Uterus (tissue), 4 donors: ENCODE results near the gene TCEAL8. TPM values are rescaled to one million over a fixed set of nuclear protein-coding genes. Genes with fewer than 3 reads are reported as not detected.

Experiments
- DNase-seq, 2 donors: peaks; one replicate each; pipeline ENCODE4 v3.0.0-alpha.2; 2019 to 2020
- H3K27ac ChIP-seq, 2 donors: fragments of 200-600 bp; sonication (generic); 1 replicate in 1 of 2; 2 replicates in 1 of 2; pipeline ENCODE4 v1.5.1; 2016 to 2018
- H3K27me3 ChIP-seq, 2 donors: fragments of 200-600 bp; sonication (generic); one replicate each; pipeline ENCODE4 v1.5.1; 2018 to 2019; ENCODE audit warnings: control low read depth in 1 of 2
- H3K36me3 ChIP-seq, 2 donors: fragments of 200-600 bp; sonication (generic); one replicate each; pipeline ENCODE4 v1.5.1; 2019; ENCODE audit warnings: control low read depth in 1 of 2
- H3K4me1 ChIP-seq, 2 donors: fragments of 200-600 bp; sonication (generic); one replicate each; pipeline ENCODE4 v1.5.1; 2018 to 2019; ENCODE audit warnings: control low read depth in 1 of 2
- H3K4me3 ChIP-seq, 2 donors: fragments of 200-600 bp; sonication (generic); 1 replicate in 1 of 2; 2 replicates in 1 of 2; pipeline ENCODE4 v1.5.1; 2018 to 2019; ENCODE audit warnings: mild to moderate bottlenecking in 1 of 2
- H3K9me3 ChIP-seq, 2 donors: fragments of 200-600 bp; sonication (generic); one replicate each; pipeline ENCODE4 v1.5.1; 2019; ENCODE audit warnings: control low read depth in 1 of 2
- POLR2A ChIP-seq, 2 donors: fragments of 450-650 bp; IDR thresholded peaks; one replicate each; pipeline ENCODE4 v1.6.1; 2016; ENCODE audit warnings: antibody characterized with exemption in 2 of 2, mild to moderate bottlenecking in 1 of 2, moderate library complexity in 1 of 2
- intact Hi-C: fragments of 100-400 bp; cut with DNase I; formaldehyde crosslinking; loops from one replicate; pipeline ENCODE4 v1.15.1; 2023; ENCODE audit warnings: low total_unique reads
- total RNA-seq, 4 donors: library from RNA; depleted of rRNA in 3 of 4; stranded (reverse); fragments of >200 nt in 3 of 4; gene quantifications; one replicate each; pipeline versions ENCODE4 v1.1.0 to v1.2.4, GENCODE V29; 2014 to 2023
- TF ChIP-seq, protein P1 (sequence below), 4 experiments: fragments of 200-600 bp in 2 of 4; fragments of 450-650 bp in 2 of 4; sonication (generic) in 2 of 4; IDR thresholded peaks; one replicate each; pipeline ENCODE4 v1.5.1; 2016 to 2019; ENCODE audit warnings: antibody characterized with exemption in 4 of 4, mild to moderate bottlenecking in 2 of 4, moderate library complexity in 1 of 4
- donor health status: DM: yes; HTN: yes; CAD: no.

Gene TCEAL8, protein sequence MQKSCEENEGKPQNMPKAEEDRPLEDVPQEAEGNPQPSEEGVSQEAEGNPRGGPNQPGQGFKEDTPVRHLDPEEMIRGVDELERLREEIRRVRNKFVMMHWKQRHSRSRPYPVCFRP
- total RNA-seq: 100 to 1,000 TPM in 3 of 4 donors, 10 to 100 TPM in 1; 56.1 to 181 (median 128) TPM

- Histone ChIP-seq H3K36me3 (no peaks in the 10 kb centered on the region), H3K4me1 (no peaks in the 10 kb centered on the region), H3K27ac (peak within 1 kb of the TSS; percentile 88), H3K27me3 (no peaks in the 10 kb centered on the region), H3K9me3 (no peaks in the 10 kb centered on the region), H3K4me3 (peak within 1 kb of the TSS; percentile 41 to 56)
- DNase-seq: peak; percentile 75 to 87
- intact Hi-C loops: no loop called here
- TF ChIP-seq, protein P1, sequence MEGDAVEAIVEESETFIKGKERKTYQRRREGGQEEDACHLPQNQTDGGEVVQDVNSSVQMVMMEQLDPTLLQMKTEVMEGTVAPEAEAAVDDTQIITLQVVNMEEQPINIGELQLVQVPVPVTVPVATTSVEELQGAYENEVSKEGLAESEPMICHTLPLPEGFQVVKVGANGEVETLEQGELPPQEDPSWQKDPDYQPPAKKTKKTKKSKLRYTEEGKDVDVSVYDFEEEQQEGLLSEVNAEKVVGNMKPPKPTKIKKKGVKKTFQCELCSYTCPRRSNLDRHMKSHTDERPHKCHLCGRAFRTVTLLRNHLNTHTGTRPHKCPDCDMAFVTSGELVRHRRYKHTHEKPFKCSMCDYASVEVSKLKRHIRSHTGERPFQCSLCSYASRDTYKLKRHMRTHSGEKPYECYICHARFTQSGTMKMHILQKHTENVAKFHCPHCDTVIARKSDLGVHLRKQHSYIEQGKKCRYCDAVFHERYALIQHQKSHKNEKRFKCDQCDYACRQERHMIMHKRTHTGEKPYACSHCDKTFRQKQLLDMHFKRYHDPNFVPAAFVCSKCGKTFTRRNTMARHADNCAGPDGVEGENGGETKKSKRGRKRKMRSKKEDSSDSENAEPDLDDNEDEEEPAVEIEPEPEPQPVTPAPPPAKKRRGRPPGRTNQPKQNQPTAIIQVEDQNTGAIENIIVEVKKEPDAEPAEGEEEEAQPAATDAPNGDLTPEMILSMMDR (IDR thresholded peaks at IDR 0.05): no peak
- peak; percentile 64 to 78 for TF ChIP-seq POLR2A (IDR thresholded peaks at IDR 0.05)
Observed at GRCh38 chrX:103254921-103255493, at the start of gene TCEAL8. TCEAL8 (minus strand) TSS chrX:103255155; CDS start chrX:103253979, 1,176 bp downstream.

DNA sequence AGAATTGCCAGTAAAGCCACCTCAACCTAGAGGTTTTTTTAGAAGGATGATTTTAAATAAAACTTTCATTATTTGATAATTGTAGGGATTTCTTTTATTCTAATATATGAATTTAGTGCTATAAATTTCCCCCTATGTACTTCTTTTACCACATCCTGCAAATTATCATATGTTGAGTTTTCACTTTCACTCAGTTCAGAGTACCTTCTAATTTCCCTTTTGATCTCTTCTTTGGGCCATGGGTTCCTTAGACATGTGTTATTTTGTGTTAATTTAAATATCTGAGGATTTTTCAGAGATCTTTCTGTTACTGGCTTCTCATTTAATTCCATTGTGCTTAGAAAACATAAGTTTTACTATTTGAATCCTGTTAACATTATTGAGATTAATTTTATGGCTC is 49.8 kb upstream of the TCEAL8 start:
- DNase-seq: no peak
- H3K27ac ChIP-seq: no peak overlapping the region
- H3K9me3 ChIP-seq: no peaks in the 10 kb centered on the region
- H3K36me3 ChIP-seq: no peaks in the 10 kb centered on the region
- intact Hi-C loops: no loop called here
- H3K4me1 ChIP-seq: no peaks in the 10 kb centered on the region
- no peak overlapping the region for H3K4me3 ChIP-seq
- H3K27me3 ChIP-seq: peaks cover 0 to 6% of the 10 kb centered on the region in 2 donors
- no peak for TF ChIP-seq POLR2A (IDR thresholded peaks at IDR 0.05)
- TF ChIP-seq, protein P1 (IDR thresholded peaks at IDR 0.05): no peak

- H3K9me3 ChIP-seq: no peaks in the 10 kb centered on the region
- intact Hi-C loops: no loop called here
- H3K4me1 ChIP-seq: no peaks in the 10 kb centered on the region
- H3K4me3 ChIP-seq: no peak overlapping the region
- no peaks in the 10 kb centered on the region for H3K36me3 ChIP-seq
- H3K27me3 ChIP-seq: no peaks in the 10 kb centered on the region
- DNase-seq: no peak
- TF ChIP-seq, protein P1 (IDR thresholded peaks at IDR 0.05): no peak
- no peak for TF ChIP-seq POLR2A (IDR thresholded peaks at IDR 0.05)
- H3K27ac ChIP-seq: no peak overlapping the region
Observed at GRCh38 chrX:103293118-103293517, 38.2 kb upstream of the TCEAL8 start.

DNA sequence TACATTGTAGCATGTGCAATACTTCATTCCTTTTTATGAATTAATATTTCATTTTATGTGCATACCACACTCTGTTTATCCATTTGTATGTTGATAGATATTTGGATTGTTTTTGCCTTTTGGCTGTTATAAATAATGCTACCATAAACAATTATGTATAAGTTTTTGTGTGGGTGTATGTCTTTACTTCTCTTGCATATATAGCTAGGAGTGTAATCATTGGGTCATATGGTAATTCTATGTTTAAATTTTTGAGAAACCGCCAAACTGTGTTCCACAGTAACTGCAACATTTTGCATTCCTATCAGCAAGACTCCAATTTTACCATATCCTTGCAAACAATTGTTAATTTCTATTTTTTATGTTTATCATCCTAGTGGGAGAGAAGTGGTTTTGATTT is 24.7 kb upstream of the TCEAL8 start:
- Histone ChIP-seq H3K27ac (no peak overlapping the region), H3K9me3 (no peaks in the 10 kb centered on the region), H3K4me3 (no peak overlapping the region), H3K36me3 (no peaks in the 10 kb centered on the region), H3K27me3 (no peaks in the 10 kb centered on the region), H3K4me1 (no peaks in the 10 kb centered on the region)
- TF ChIP-seq POLR2A (IDR thresholded peaks at IDR 0.05): no peak
- TF ChIP-seq, protein P1 (IDR thresholded peaks at IDR 0.05): no peak
- intact Hi-C loops: no loop called here
- DNase-seq: no peak

GRCh38 chrX:103276581-103277002 is 21.6 kb upstream of the TCEAL8 start, which contains the start of gene TCEAL5:
TCEAL5 (minus strand) TSS chrX:103276750; CDS start chrX:103274563, 2,187 bp downstream.
- Histone ChIP-seq H3K4me3 (peak within 1 kb of the TSS; percentile 18 to 29), H3K9me3 (no peaks in the 10 kb centered on the region), H3K27me3 (peaks cover 0 to 5% of the 10 kb centered on the region in 2 donors), H3K36me3 (no peaks in the 10 kb centered on the region), H3K4me1 (no peaks in the 10 kb centered on the region), H3K27ac (peak within 1 kb of the TSS in 1 of 2 donors; percentile 18)
- peak; percentile 35 to 53 for DNase-seq
- intact Hi-C loops: no loop called here
- no peak for TF ChIP-seq POLR2A (IDR thresholded peaks at IDR 0.05)
- TF ChIP-seq, protein P1 (IDR thresholded peaks at IDR 0.05): no peak
